ENCODE measurements around the gene FAM171A2.

DNA sequence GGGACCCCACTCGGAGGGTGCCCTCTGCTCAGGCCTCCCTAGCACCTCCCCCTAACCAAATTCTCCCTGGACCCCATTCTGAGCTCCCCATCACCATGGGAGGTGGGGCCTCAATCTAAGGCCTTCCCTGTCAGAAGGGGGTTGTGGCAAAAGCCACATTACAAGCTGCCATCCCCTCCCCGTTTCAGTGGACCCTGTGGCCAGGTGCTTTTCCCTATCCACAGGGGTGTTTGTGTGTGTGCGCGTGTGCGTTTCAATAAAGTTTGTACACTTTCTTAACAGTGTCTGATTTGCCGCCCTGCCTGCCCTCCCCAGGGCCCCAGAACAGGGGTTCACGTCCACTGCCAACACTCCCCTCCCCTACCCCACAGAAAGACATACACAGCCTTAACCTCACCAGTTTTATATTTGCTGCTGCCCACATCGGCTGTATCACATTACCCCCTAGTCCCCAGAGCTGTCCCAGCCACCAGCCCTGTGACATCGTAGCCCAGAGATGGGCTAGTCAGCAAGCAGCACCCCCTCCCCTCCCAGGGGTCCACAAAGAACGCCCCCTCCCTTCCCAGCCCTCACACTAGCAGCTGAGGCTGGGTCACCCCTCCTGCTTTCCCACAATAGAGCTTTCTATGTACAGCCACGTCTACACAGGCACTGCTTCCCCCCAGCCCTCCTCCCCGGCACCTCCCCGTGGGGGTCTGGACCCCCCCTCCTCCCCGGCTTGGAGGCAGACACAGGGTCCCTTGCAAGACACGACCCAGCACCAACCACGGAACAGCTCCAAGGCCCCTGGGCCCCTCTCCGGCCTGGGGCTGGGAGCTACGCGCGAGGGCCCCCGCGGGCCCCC lies 10.6 kb downstream of the FAM171A2 start:
- TF ChIP-seq, protein P1, sequence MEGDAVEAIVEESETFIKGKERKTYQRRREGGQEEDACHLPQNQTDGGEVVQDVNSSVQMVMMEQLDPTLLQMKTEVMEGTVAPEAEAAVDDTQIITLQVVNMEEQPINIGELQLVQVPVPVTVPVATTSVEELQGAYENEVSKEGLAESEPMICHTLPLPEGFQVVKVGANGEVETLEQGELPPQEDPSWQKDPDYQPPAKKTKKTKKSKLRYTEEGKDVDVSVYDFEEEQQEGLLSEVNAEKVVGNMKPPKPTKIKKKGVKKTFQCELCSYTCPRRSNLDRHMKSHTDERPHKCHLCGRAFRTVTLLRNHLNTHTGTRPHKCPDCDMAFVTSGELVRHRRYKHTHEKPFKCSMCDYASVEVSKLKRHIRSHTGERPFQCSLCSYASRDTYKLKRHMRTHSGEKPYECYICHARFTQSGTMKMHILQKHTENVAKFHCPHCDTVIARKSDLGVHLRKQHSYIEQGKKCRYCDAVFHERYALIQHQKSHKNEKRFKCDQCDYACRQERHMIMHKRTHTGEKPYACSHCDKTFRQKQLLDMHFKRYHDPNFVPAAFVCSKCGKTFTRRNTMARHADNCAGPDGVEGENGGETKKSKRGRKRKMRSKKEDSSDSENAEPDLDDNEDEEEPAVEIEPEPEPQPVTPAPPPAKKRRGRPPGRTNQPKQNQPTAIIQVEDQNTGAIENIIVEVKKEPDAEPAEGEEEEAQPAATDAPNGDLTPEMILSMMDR (IDR thresholded peaks at IDR 0.05): no peak
- TF ChIP-seq POLR2A (IDR thresholded peaks at IDR 0.05): no peak

All from body of pancreas (tissue), 4 donors.